LoVo (cell line): ENCODE results near the gene SENP5.

Experiments
- DNase-seq: peaks from one replicate; pipeline ENCODE4 v3.0.0-alpha.2; 2016; ENCODE audit warnings: low spot score

Gene SENP5

GRCh38 chr3:196883361-196883760 is 15.6 kb downstream of the SENP5 start:
- DNase-seq, result no peak

GRCh38 chr3:196886144-196886543 is 18.4 kb downstream of the SENP5 start:
- no peak for DNase-seq

GRCh38 chr3:196889844-196890708 is 22.4 kb downstream of the SENP5 start:
- no peak for DNase-seq

GRCh38 chr3:196894557-196895295 is 27.0 kb downstream of the SENP5 start:
- no peak for DNase-seq

GRCh38 chr3:196896229-196896628 is 28.5 kb downstream of the SENP5 start:
- no peak for DNase-seq

- no peak for DNase-seq
Observed at GRCh38 chr3:196901768-196902167, 34.0 kb downstream of the SENP5 start.

- DNase-seq, result no peak
Observed at GRCh38 chr3:196902296-196902695, 34.6 kb downstream of the SENP5 start.

- no peak for DNase-seq
Observed at GRCh38 chr3:196903740-196904139, 36.0 kb downstream of the SENP5 start.

- DNase-seq, result no peak
Observed at GRCh38 chr3:196914866-196915265, 47.1 kb downstream of the SENP5 start.

- no peak for DNase-seq
Observed at GRCh38 chr3:196915375-196915774, 47.7 kb downstream of the SENP5 start.

- DNase-seq, result no peak
Observed at GRCh38 chr3:196916221-196916620, 48.5 kb downstream of the SENP5 start.

- no peak for DNase-seq
Observed at GRCh38 chr3:196916995-196917394, 49.3 kb downstream of the SENP5 start.

- DNase-seq, result no peak
Observed at GRCh38 chr3:196918968-196919367, 51.2 kb downstream of the SENP5 start.

- DNase-seq, result no peak
Observed at GRCh38 chr3:196920733-196921132, 53.0 kb downstream of the SENP5 start.

GRCh38 chr3:196927571-196928453 is 60.1 kb downstream of the SENP5 start:
- DNase-seq, result no peak

GRCh38 chr3:196931157-196931556 is 63.4 kb downstream of the SENP5 start:
- DNase-seq, result no peak

GRCh38 chr3:196931828-196932587 is 64.3 kb downstream of the SENP5 start:
- DNase-seq, result no peak

GRCh38 chr3:196932600-196932999 is 64.9 kb downstream of the SENP5 start:
- no peak for DNase-seq

- DNase-seq, result no peak
Observed at GRCh38 chr3:196936288-196936687, 68.6 kb downstream of the SENP5 start.

GRCh38 chr3:196938124-196938523 is 70.4 kb downstream of the SENP5 start:
- DNase-seq, result no peak

- no peak for DNase-seq
Observed at GRCh38 chr3:196938576-196938975, 70.9 kb downstream of the SENP5 start.
